Stimulated activated memory B cell treated with anti-CD40 and anti-IgM and Interleukin-4, amounts not matched to agents 10 μg/mL and 1 μg/mL and 100 μg/mL, for 72 hours (primary cell): ENCODE data around the gene FUBP3.
"Not testable (repeated sequence)": the region's sequence is repeated elsewhere in the genome, so short reads cannot be mapped to it uniquely, and the experiment has no call there.

Experiments
- ATAC-seq: fragments of 150-1000 bp; cut with Tn5 transposase; 2 replicates; pipeline ENCODE4 v1.10.0; 2021
- H3K27ac Mint-ChIP-seq: one replicate; pipeline ENCODE4 v1.8.0; 2022; ENCODE audit warnings: mild to moderate bottlenecking, mixed read lengths
- H3K27me3 Mint-ChIP-seq: one replicate; pipeline ENCODE4 v1.8.0; 2022; ENCODE audit warnings: mixed read lengths
- H3K36me3 Mint-ChIP-seq: one replicate; pipeline ENCODE4 v1.8.0; 2022; ENCODE audit warnings: mixed read lengths
- H3K4me1 Mint-ChIP-seq: one replicate; pipeline ENCODE4 v1.8.0; 2022; ENCODE audit warnings: mixed read lengths
- H3K4me3 Mint-ChIP-seq: one replicate; pipeline ENCODE4 v1.8.0; 2022; ENCODE audit warnings: mild to moderate bottlenecking, moderate library complexity, mixed read lengths
- H3K9me3 Mint-ChIP-seq: one replicate; pipeline ENCODE4 v1.8.0; 2022; ENCODE audit warnings: mixed read lengths

Gene FUBP3

GRCh38 chr9:130685945-130686344 lies 106.6 kb downstream of the FUBP3 start:
- not testable (repeated sequence) for ATAC-seq, H3K27ac Mint-ChIP-seq, H3K27me3 Mint-ChIP-seq, H3K9me3 Mint-ChIP-seq, H3K36me3 Mint-ChIP-seq, H3K4me3 Mint-ChIP-seq
- H3K4me1 Mint-ChIP-seq: peaks cover 11% of the 10 kb centered on the region

GRCh38 chr9:130687615-130688014 lies 108.2 kb downstream of the FUBP3 start:
- ATAC-seq: no peak
- no peaks in the 10 kb centered on the region for H3K9me3 Mint-ChIP-seq
- peaks cover 2% of the 10 kb centered on the region for H3K4me1 Mint-ChIP-seq
- H3K27me3 Mint-ChIP-seq: no peaks in the 10 kb centered on the region
- no peak overlapping the region for H3K27ac Mint-ChIP-seq
- H3K36me3 Mint-ChIP-seq: no peaks in the 10 kb centered on the region
- no peak overlapping the region for H3K4me3 Mint-ChIP-seq
